CD4-positive, alpha-beta memory T cell (primary cell): ENCODE data around the gene TIGAR. TPM values are rescaled to one million over a fixed set of nuclear protein-coding genes. Genes with fewer than 3 reads are reported as not detected.
A peak's percentile ranks its signal among the peaks of the same experiment; 100 is the strongest.

ENCODE experiments used
- CTCF ChIA-PET: fragments of 350-600 bp; sonication (Branson Sonifier 250); formaldehyde crosslinking; loops from one replicate; lab custom pipeline; 2021; ENCODE audit warnings: inconsistent platforms; ENCODE audit not compliant: partially characterized antibody; lab: Charles Lee
- POLR2A ChIA-PET: fragments of 350-600 bp; sonication (Branson Sonifier 250); formaldehyde crosslinking; loops from one replicate; lab custom pipeline; 2021; ENCODE audit not compliant: partially characterized antibody; lab: Charles Lee
- DNase-seq, 5 donors: peaks; one replicate each; pipeline versions ENCODE4 v3.0.0 to v3.0.0-alpha.2; 2020 to 2022; ENCODE audit warnings: mixed read lengths in 1 of 5
- H3K27ac ChIP-seq: one replicate; pipeline ENCODE4 v1.7.0; 2013; ENCODE audit warnings: low read depth, low read length
- H3K27me3 ChIP-seq: 2 replicates; pipeline ENCODE4 v1.7.0; 2013; ENCODE audit warnings: mild to moderate bottlenecking, low read length, moderate library complexity; ENCODE audit not compliant: insufficient read depth
- H3K36me3 ChIP-seq: 2 replicates; pipeline ENCODE4 v1.7.0; 2013; ENCODE audit warnings: mild to moderate bottlenecking, low read length, moderate library complexity; ENCODE audit not compliant: insufficient read depth
- H3K4me1 ChIP-seq: 2 replicates; pipeline ENCODE4 v1.7.0; 2013; ENCODE audit warnings: mild to moderate bottlenecking, low read length, moderate library complexity; ENCODE audit not compliant: insufficient read depth
- H3K4me3 ChIP-seq, 2 donors: one replicate each; pipeline ENCODE4 v1.7.0; 2013; ENCODE audit warnings: low read length in 2 of 2, mild to moderate bottlenecking in 1 of 2
- H3K9me3 ChIP-seq, 2 donors: one replicate each; pipeline ENCODE4 v1.7.0; 2013; ENCODE audit warnings: low read length in 2 of 2, control low read depth in 1 of 2; ENCODE audit not compliant: control insufficient read depth in 1 of 2
- H3K27ac Mint-ChIP-seq, 7 donors: one replicate each; pipeline ENCODE4 v1.8.0; 2020 to 2021; ENCODE audit warnings: mixed read lengths in 7 of 7, mild to moderate bottlenecking in 6 of 7, inconsistent platforms in 3 of 7, moderate library complexity in 3 of 7
- H3K27me3 Mint-ChIP-seq, 2 donors: one replicate each; pipeline ENCODE4 v1.8.0; 2020 to 2021; ENCODE audit warnings: mixed read lengths in 2 of 2
- H3K36me3 Mint-ChIP-seq, 2 donors: one replicate each; pipeline ENCODE4 v1.8.0; 2020 to 2021; ENCODE audit warnings: mixed read lengths in 2 of 2, inconsistent platforms in 1 of 2, mild to moderate bottlenecking in 1 of 2
- H3K4me1 Mint-ChIP-seq, 4 donors: one replicate each; pipeline ENCODE4 v1.8.0; 2020 to 2021; ENCODE audit warnings: mixed read lengths in 4 of 4, mild to moderate bottlenecking in 1 of 4
- H3K4me3 Mint-ChIP-seq, 8 donors: one replicate each; pipeline ENCODE4 v1.8.0; 2020 to 2021; ENCODE audit warnings: mixed read lengths in 8 of 8, mild to moderate bottlenecking in 7 of 8, moderate library complexity in 6 of 8, inconsistent platforms in 3 of 8
- H3K9me3 Mint-ChIP-seq, 8 donors: one replicate each; pipeline ENCODE4 v1.8.0; 2020 to 2021; ENCODE audit warnings: mixed read lengths in 8 of 8, mild to moderate bottlenecking in 5 of 8, inconsistent platforms in 3 of 8, moderate library complexity in 1 of 8
- intact Hi-C: fragments of 100-400 bp; cut with micrococcal nuclease; formaldehyde crosslinking; loops from one replicate; pipeline ENCODE4 v1.15.1; 2023
- polyA plus RNA-seq, 2 donors: library from polyadenylated mRNA; unstranded; fragments of 300-500 nt; fragmentation: Illumina TruSeq; gene quantifications; one replicate each; pipeline ENCODE4 v1.2.3, GENCODE V29; 2021
- total RNA-seq, 2 experiments: library from RNA; stranded (reverse); gene quantifications; one replicate each; pipeline ENCODE4 v1.2.3, GENCODE V29; 2021

Gene TIGAR
- total and polyA plus RNA-seq, 4 experiments from 2014 or later: 1.9 to 17.3 (median 8.9) TPM

- Mint-ChIP-seq H3K4me3 (peak overlapping the region in 3 of 8 donors; percentile 5 to 25 (median 23)), H3K36me3 (peaks cover 83 to 97% of the 10 kb centered on the region in 2 donors), H3K27me3 (no peaks in the 10 kb centered on the region), H3K4me1 (peaks cover 49 to 100% (median 86%) of the 10 kb centered on the region in 4 donors), H3K9me3 (peaks cover 0 to 2% (median 0%) of the 10 kb centered on the region in 8 donors), H3K27ac (peak overlapping the region; percentile 11 to 90 (median 75))
- POLR2A ChIA-PET: interaction anchor here (1.0 to 1.7 kb wide), 4 partner anchors 10 to 294 kb away, joined by 3 to 8 read pairs (median 3); partner anchors contain the start of genes CCND2 and TIGAR
- H3K36me3 ChIP-seq: peaks cover 92% of the 10 kb centered on the region
- CTCF ChIA-PET: interaction anchor here (1.0 to 11.5 kb wide), 4 partner anchors 175 to 398 kb away, joined by 3 to 217 read pairs (median 4); no protein-coding TSS in a partner anchor
- intact Hi-C loops: no loop called here
- no peak overlapping the region for H3K27ac ChIP-seq
- peaks cover 97% of the 10 kb centered on the region for H3K4me1 ChIP-seq
- H3K4me3 ChIP-seq: no peak overlapping the region
- H3K9me3 ChIP-seq: no peaks in the 10 kb centered on the region
- DNase-seq: no peak
- no peaks in the 10 kb centered on the region for H3K27me3 ChIP-seq
These were observed 38.0 kb upstream of the TIGAR start for GRCh38 chr12:4282892-4283511.

- Histone ChIP-seq H3K9me3 (no peaks in the 10 kb centered on the region), H3K36me3 (peaks cover 92% of the 10 kb centered on the region), H3K4me3 (no peak overlapping the region), H3K27ac (no peak overlapping the region), H3K27me3 (no peaks in the 10 kb centered on the region), H3K4me1 (peaks cover 97% of the 10 kb centered on the region)
- intact Hi-C loops: no loop called here
- peak overlapping the region; percentile 24 to 91 (median 78) for H3K27ac Mint-ChIP-seq
- no peaks in the 10 kb centered on the region for H3K27me3 Mint-ChIP-seq
- CTCF ChIA-PET: interaction anchor here (1.0 to 11.5 kb wide), 7 partner anchors 8 to 398 kb away, joined by 3 to 217 read pairs (median 3); partner anchors contain the start of gene CCND2
- peaks cover 51 to 100% (median 85%) of the 10 kb centered on the region in 4 donors for H3K4me1 Mint-ChIP-seq
- peaks cover 0 to 2% (median 0%) of the 10 kb centered on the region in 8 donors for H3K9me3 Mint-ChIP-seq
- DNase-seq: no peak
- POLR2A ChIA-PET: interaction anchor here (0.6 to 1.2 kb wide), 5 partner anchors 10 to 415 kb away, joined by 3 read pairs; partner anchors contain the start of genes CCND2 and TIGAR
- peaks cover 78 to 97% of the 10 kb centered on the region in 2 donors for H3K36me3 Mint-ChIP-seq
- peak overlapping the region in 2 of 8 donors; percentile 5 to 32 for H3K4me3 Mint-ChIP-seq
These were observed 37.3 kb upstream of the TIGAR start for GRCh38 chr12:4283512-4284255.

DNA sequence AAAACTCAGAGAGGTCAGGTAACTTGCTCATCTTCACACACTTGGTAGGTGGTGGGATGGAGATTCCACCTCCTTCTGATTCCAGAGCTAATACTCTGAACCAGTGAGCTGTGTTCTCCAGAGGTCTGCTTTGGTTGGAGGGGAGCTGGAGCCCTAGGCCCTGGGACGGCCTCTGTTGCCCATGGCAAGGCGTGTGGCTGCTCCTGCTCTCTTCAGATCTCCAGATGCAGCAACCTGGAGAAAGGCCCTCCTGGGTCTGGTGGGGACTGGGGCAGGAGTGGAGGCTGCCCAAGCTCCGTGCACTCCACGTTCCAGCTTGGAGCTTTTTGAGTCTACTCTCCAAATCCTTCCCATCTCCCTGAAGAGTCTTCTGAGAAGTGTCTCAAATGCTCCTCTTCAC is 36.7 kb upstream of the TIGAR start:
- ChIA-PET CTCF (interaction anchor here (1.0 to 11.5 kb wide), 4 partner anchors 8 to 289 kb away, joined by 3 to 217 read pairs (median 4); partner anchors contain the start of gene CCND2), POLR2A (interaction anchor here (0.6 to 0.7 kb wide), 2 partner anchors 375 to 416 kb away, joined by 3 read pairs; no protein-coding TSS in a partner anchor)
- no peaks in the 10 kb centered on the region for H3K27me3 Mint-ChIP-seq
- peaks cover 0 to 2% (median 0%) of the 10 kb centered on the region in 8 donors for H3K9me3 Mint-ChIP-seq
- H3K36me3 Mint-ChIP-seq: peaks cover 78 to 97% of the 10 kb centered on the region in 2 donors
- Histone ChIP-seq H3K27me3 (no peaks in the 10 kb centered on the region), H3K4me1 (peaks cover 94% of the 10 kb centered on the region), H3K27ac (no peak overlapping the region), H3K9me3 (no peaks in the 10 kb centered on the region), H3K4me3 (no peak overlapping the region), H3K36me3 (peaks cover 92% of the 10 kb centered on the region)
- H3K27ac Mint-ChIP-seq: peak overlapping the region in 2 of 7 donors; percentile 24 to 91
- DNase-seq: no peak
- peak overlapping the region in 1 of 8 donors; percentile 22 for H3K4me3 Mint-ChIP-seq
- intact Hi-C loops: no loop called here
- peaks cover 49 to 100% (median 85%) of the 10 kb centered on the region in 4 donors for H3K4me1 Mint-ChIP-seq

GRCh38 chr12:4285070-4285469 is 35.9 kb upstream of the TIGAR start:
- H3K4me3 ChIP-seq: no peak overlapping the region
- Mint-ChIP-seq H3K27ac (peak overlapping the region in 4 of 7 donors; percentile 24 to 57 (median 36)), H3K27me3 (no peaks in the 10 kb centered on the region), H3K36me3 (peaks cover 81 to 97% of the 10 kb centered on the region in 2 donors), H3K4me3 (peak overlapping the region in 1 of 8 donors; percentile 22), H3K9me3 (peaks cover 0 to 2% (median 0%) of the 10 kb centered on the region in 8 donors), H3K4me1 (peaks cover 49 to 100% (median 82%) of the 10 kb centered on the region in 4 donors)
- POLR2A ChIA-PET: interaction anchor here (0.9 to 3.3 kb wide), 2 partner anchors 9 to 400 kb away, joined by 3 to 17 read pairs; no protein-coding TSS in a partner anchor
- peaks cover 94% of the 10 kb centered on the region for H3K4me1 ChIP-seq
- H3K9me3 ChIP-seq: no peaks in the 10 kb centered on the region
- CTCF ChIA-PET: interaction anchor here (1.4 to 11.5 kb wide), 4 partner anchors 8 to 290 kb away, joined by 3 to 217 read pairs (median 11); no protein-coding TSS in a partner anchor
- H3K27me3 ChIP-seq: no peaks in the 10 kb centered on the region
- peaks cover 92% of the 10 kb centered on the region for H3K36me3 ChIP-seq
- DNase-seq: no peak
- intact Hi-C loops: no loop called here
- no peak overlapping the region for H3K27ac ChIP-seq

DNA sequence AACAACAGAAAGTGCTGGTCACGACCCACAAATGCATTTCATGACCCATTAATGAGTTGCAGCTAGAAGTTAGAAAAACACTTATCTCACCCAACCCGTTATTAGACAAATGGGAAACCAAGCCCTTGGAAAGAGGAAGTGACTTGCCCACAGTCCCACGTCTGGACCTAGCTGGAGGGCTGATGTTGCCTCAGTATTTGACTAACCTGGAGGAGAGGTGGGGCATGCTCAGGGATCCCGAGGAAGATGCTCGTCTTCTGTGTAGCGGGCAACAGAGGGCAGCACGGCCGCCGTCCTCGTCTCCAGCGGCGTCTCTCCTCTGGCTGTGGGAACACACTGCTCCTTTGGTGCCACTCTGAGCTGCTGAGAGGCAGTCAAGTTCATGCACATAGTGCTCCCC is 34.8 kb upstream of the TIGAR start:
- no peak for DNase-seq
- Histone ChIP-seq H3K4me3 (no peak overlapping the region), H3K4me1 (peaks cover 94% of the 10 kb centered on the region), H3K27me3 (no peaks in the 10 kb centered on the region), H3K9me3 (no peaks in the 10 kb centered on the region), H3K27ac (no peak overlapping the region), H3K36me3 (peaks cover 92% of the 10 kb centered on the region)
- Mint-ChIP-seq H3K36me3 (peaks cover 82 to 97% of the 10 kb centered on the region in 2 donors), H3K27me3 (no peaks in the 10 kb centered on the region), H3K9me3 (peaks cover 0 to 2% (median 0%) of the 10 kb centered on the region in 8 donors), H3K4me1 (peaks cover 55 to 100% (median 83%) of the 10 kb centered on the region in 4 donors), H3K27ac (peak overlapping the region; percentile 24 to 91 (median 73)), H3K4me3 (peak overlapping the region in 3 of 8 donors; percentile 15 to 35 (median 21))
- ChIA-PET POLR2A (interaction anchor here (3.3 kb wide), 1 partner anchor 10 kb away, joined by 17 read pairs; no protein-coding TSS in a partner anchor), CTCF (interaction anchor here (1.4 to 3.3 kb wide), 2 partner anchors 9 to 178 kb away, joined by 3 to 19 read pairs; no protein-coding TSS in a partner anchor)
- intact Hi-C loops: no loop called here

GRCh38 chr12:4286771-4287317 is 34.2 kb upstream of the TIGAR start:
- CTCF ChIA-PET: interaction anchor here (3.3 kb wide), 1 partner anchor 10 kb away, joined by 19 read pairs; no protein-coding TSS in a partner anchor
- Histone ChIP-seq H3K4me3 (no peak overlapping the region), H3K27ac (no peak overlapping the region), H3K36me3 (peaks cover 94% of the 10 kb centered on the region), H3K9me3 (no peaks in the 10 kb centered on the region), H3K4me1 (peaks cover 97% of the 10 kb centered on the region), H3K27me3 (no peaks in the 10 kb centered on the region)
- intact Hi-C loops: no loop called here
- Mint-ChIP-seq H3K4me1 (peaks cover 59 to 100% (median 84%) of the 10 kb centered on the region in 4 donors), H3K27ac (peak overlapping the region; percentile 44 to 97 (median 89)), H3K9me3 (peaks cover 0 to 2% (median 0%) of the 10 kb centered on the region in 8 donors), H3K27me3 (no peaks in the 10 kb centered on the region), H3K4me3 (peak overlapping the region; percentile 5 to 44 (median 30)), H3K36me3 (peaks cover 83 to 99% of the 10 kb centered on the region in 2 donors)
- POLR2A ChIA-PET: interaction anchor here (0.6 to 3.3 kb wide), 2 partner anchors 11 to 317 kb away, joined by 3 to 17 read pairs; no protein-coding TSS in a partner anchor
- no peak for DNase-seq
